GM06990 (cell line): ENCODE results near the gene PTGIS.

Source experiments
- DNase-seq: peaks from one replicate; pipeline ENCODE4 v3.0.0-alpha.2; 2011; ENCODE audit not compliant: insufficient read length; ENCODE audit errors: extremely low read depth
- H3K27me3 ChIP-seq: replicated peaks from 2 replicates; pipeline ENCODE4 v1.6.0; 2011; ENCODE audit warnings: low read length; ENCODE audit not compliant: control insufficient read depth, insufficient read depth
- H3K36me3 ChIP-seq: 2 replicates; pipeline ENCODE4 v1.5.1; 2011; ENCODE audit warnings: low read length; ENCODE audit not compliant: control insufficient read depth, insufficient read depth
- H3K4me3 ChIP-seq: replicated peaks from 2 replicates; pipeline ENCODE4 v1.5.1; 2011; ENCODE audit warnings: low read depth, mild to moderate bottlenecking, control low read depth, low read length
- CTCF ChIP-seq: IDR thresholded peaks from 2 replicates; pipeline ENCODE4 v1.5.1; 2011; ENCODE audit warnings: low read length, control low read depth, mild to moderate bottlenecking, inconsistent platforms; ENCODE audit not compliant: insufficient read depth, poor library complexity, severe bottlenecking

PTGIS gene

DNA sequence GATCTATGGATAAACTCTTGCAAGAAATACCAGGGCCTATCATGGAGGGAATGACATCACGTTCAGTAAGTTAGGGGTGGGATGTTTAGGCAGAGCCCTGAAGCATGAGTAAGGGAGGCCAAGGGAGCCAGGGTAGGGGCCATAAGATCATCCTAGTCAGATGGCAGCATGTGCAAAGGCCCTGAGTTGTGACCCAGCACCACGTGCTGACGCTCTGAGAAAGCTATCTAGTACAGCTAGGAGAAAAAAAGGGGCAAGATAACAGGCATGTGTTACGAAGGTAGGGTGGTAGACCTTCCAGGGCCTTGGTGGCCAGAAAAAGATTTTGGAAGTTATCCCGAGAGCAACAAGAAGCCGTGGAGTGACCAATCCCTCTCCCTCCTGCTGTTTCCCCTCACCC is 107.8 kb downstream of the PTGIS start:
- H3K27me3 ChIP-seq = no peaks in the 10 kb centered on the region; the same call in 1 of the 2 replicates
- no peak overlapping the region for H3K4me3 ChIP-seq
- DNase-seq = no peak
- no peaks in the 10 kb centered on the region for H3K36me3 ChIP-seq
- no peak for TF ChIP-seq CTCF

DNA sequence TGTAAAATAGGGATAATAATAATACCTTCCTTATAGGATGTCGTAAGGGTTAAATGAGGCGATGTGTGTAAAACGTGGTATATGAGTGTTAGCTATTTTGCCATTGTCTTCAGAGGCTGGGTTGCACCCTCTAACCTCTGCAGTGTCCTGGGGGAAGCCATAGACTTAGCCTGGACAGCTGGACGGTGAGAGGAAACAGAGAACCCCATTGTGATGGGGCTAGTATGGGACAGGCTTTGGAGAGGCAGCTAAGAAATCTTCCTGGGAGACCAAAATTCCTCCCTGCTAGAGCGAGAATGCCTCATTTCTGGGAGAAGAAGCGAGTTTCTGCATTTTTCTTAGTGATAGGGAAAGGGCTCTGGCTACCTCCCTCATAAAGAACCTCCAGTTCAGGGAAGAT is 108.3 kb downstream of the PTGIS start:
- no peak for DNase-seq
- H3K4me3 ChIP-seq = no peak overlapping the region
- no peak for TF ChIP-seq CTCF
- no peaks in the 10 kb centered on the region; the same call in 1 of the 2 replicates for H3K27me3 ChIP-seq
- no peaks in the 10 kb centered on the region for H3K36me3 ChIP-seq

GRCh38 chr20:49457444-49457843 is 110.5 kb downstream of the PTGIS start:
- no peak for TF ChIP-seq CTCF
- Histone ChIP-seq H3K36me3 (no peaks in the 10 kb centered on the region), H3K27me3 (no peaks in the 10 kb centered on the region; the same call in 1 of the 2 replicates), H3K4me3 (no peak overlapping the region)
- DNase-seq = no peak

GRCh38 chr20:49456646-49457045 is 111.3 kb downstream of the PTGIS start:
- DNase-seq = no peak
- H3K4me3 ChIP-seq = no peak overlapping the region
- no peaks in the 10 kb centered on the region; the same call in 1 of the 2 replicates for H3K27me3 ChIP-seq
- H3K36me3 ChIP-seq = no peaks in the 10 kb centered on the region
- no peak for TF ChIP-seq CTCF

- Histone ChIP-seq H3K27me3 (no peaks in the 10 kb centered on the region; the same call in 1 of the 2 replicates), H3K36me3 (no peaks in the 10 kb centered on the region), H3K4me3 (no peak overlapping the region)
- DNase-seq = no peak
- TF ChIP-seq CTCF = no peak
These were observed 112.2 kb downstream of the PTGIS start for GRCh38 chr20:49455691-49456090.
